ENCODE results near the gene PHOX2B. TPM values are rescaled to one million over a fixed set of nuclear protein-coding genes. Genes with fewer than 3 reads are reported as not detected.

Gene PHOX2B
- polyA plus RNA-seq, 1 experiment = not detected

- no peak for DNase-seq (ENCODE audit: low read depth)
- Histone ChIP-seq H3K36me3 (ENCODE audit: control insufficient read depth, insufficient read depth, low read length) (no peaks in the 10 kb centered on the region), H3K27me3 (ENCODE audit: control insufficient read depth, insufficient read depth, low read length) (peaks cover 71% of the 10 kb centered on the region), H3K4me3 (ENCODE audit: low read depth, low read length) (no peak overlapping the region)
- ChIA-PET POLR2A (no interaction called here), CTCF (no interaction called here)
- TF ChIP-seq, protein P1, sequence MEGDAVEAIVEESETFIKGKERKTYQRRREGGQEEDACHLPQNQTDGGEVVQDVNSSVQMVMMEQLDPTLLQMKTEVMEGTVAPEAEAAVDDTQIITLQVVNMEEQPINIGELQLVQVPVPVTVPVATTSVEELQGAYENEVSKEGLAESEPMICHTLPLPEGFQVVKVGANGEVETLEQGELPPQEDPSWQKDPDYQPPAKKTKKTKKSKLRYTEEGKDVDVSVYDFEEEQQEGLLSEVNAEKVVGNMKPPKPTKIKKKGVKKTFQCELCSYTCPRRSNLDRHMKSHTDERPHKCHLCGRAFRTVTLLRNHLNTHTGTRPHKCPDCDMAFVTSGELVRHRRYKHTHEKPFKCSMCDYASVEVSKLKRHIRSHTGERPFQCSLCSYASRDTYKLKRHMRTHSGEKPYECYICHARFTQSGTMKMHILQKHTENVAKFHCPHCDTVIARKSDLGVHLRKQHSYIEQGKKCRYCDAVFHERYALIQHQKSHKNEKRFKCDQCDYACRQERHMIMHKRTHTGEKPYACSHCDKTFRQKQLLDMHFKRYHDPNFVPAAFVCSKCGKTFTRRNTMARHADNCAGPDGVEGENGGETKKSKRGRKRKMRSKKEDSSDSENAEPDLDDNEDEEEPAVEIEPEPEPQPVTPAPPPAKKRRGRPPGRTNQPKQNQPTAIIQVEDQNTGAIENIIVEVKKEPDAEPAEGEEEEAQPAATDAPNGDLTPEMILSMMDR (IDR thresholded peaks at IDR 0.05; ENCODE audit: insufficient read depth, low read depth, low read length) = no peak
These were observed 1.1 kb downstream of the PHOX2B start for GRCh38 chr4:41747230-41748055.

- ChIA-PET CTCF (interaction anchor here (0.6 kb wide), 1 partner anchor 93 kb away, joined by 3 read pairs; no protein-coding TSS in a partner anchor), POLR2A (no interaction called here)
- Histone ChIP-seq H3K27me3 (ENCODE audit: control insufficient read depth, insufficient read depth, low read length) (peaks cover 65% of the 10 kb centered on the region), H3K4me3 (ENCODE audit: low read depth, low read length) (no peak overlapping the region), H3K36me3 (ENCODE audit: control insufficient read depth, insufficient read depth, low read length) (no peaks in the 10 kb centered on the region)
- no peak for DNase-seq (ENCODE audit: low read depth)
- TF ChIP-seq, protein P1 (IDR thresholded peaks at IDR 0.05; ENCODE audit: insufficient read depth, low read depth, low read length) = no peak
These were observed 1.9 kb downstream of the PHOX2B start for GRCh38 chr4:41746440-41747229.

DNA sequence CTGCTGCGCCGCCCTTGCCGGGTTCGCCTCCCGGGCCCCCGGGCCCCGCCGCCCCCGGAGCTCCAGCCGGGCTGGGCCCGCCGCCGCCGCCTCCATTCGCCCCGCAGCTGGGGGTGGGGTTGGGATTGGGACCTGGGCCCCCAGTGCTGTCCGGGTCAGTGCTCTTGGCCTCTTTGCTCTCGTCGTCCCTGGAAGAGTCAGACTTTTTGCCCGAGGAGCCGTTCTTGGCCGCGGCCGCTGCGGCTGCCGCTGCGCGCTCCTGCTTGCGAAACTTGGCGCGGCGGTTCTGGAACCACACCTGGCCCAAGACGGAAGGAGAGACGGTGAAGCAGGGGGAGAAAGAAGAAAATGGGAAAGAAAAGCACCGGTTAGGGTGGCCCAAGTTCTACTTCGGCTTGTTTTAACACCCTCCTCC lies 2.5 kb downstream of the PHOX2B start:
- H3K36me3 ChIP-seq (ENCODE audit: control insufficient read depth, insufficient read depth, low read length) = no peaks in the 10 kb centered on the region
- no peak overlapping the region for H3K4me3 ChIP-seq (ENCODE audit: low read depth, low read length)
- ChIA-PET POLR2A (no interaction called here), CTCF (interaction anchor here (0.6 kb wide), 1 partner anchor 92 kb away, joined by 3 read pairs; no protein-coding TSS in a partner anchor)
- TF ChIP-seq, protein P1 (IDR thresholded peaks at IDR 0.05; ENCODE audit: insufficient read depth, low read depth, low read length) = no peak
- H3K27me3 ChIP-seq (ENCODE audit: control insufficient read depth, insufficient read depth, low read length) = peaks cover 65% of the 10 kb centered on the region
- no peak for DNase-seq (ENCODE audit: low read depth)

GRCh38 chr4:41745292-41746024 lies 3.1 kb downstream of the PHOX2B start:
- Histone ChIP-seq H3K36me3 (ENCODE audit: control insufficient read depth, insufficient read depth, low read length) (no peaks in the 10 kb centered on the region), H3K27me3 (ENCODE audit: control insufficient read depth, insufficient read depth, low read length) (peaks cover 60% of the 10 kb centered on the region), H3K4me3 (ENCODE audit: low read depth, low read length) (no peak overlapping the region)
- POLR2A ChIA-PET = no interaction called here
- TF ChIP-seq, protein P1 (IDR thresholded peaks at IDR 0.05; ENCODE audit: insufficient read depth, low read depth, low read length) = no peak
- DNase-seq (ENCODE audit: low read depth) = no peak
- CTCF ChIA-PET = interaction anchor here (0.6 kb wide), 1 partner anchor 92 kb away, joined by 3 read pairs; no protein-coding TSS in a partner anchor

Data from BJ (cell line).